Measurements from ENCODE around the gene SUN1.
"Not testable (repeated sequence)": the region's sequence is repeated elsewhere in the genome, so short reads cannot be mapped to it uniquely, and the experiment has no call there.

The SUN1 gene

GRCh38 chr7:918441-919113, 86.3 kb downstream of the SUN1 start:
- DNase-seq (ENCODE audit: low read depth in 2 of 2): no peak

DNA sequence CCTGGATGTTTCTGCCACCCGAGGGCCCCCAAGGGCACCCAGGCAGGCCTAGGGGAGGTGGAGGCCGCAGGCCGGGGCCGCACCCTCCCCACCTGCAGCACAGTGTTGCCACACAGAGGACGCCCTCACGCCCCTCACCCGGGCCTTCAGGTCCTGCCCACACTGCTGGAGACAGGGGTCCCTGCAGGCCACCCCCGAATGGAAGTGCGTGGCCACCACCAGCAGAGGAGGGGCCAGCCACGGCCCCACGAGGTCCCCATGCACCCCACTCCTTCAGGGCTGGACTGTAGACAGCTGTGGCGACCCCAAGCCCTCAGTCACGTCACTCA, 86.8 kb downstream of the SUN1 start:
- no peak for DNase-seq (ENCODE audit: low read depth in 2 of 2)

DNA sequence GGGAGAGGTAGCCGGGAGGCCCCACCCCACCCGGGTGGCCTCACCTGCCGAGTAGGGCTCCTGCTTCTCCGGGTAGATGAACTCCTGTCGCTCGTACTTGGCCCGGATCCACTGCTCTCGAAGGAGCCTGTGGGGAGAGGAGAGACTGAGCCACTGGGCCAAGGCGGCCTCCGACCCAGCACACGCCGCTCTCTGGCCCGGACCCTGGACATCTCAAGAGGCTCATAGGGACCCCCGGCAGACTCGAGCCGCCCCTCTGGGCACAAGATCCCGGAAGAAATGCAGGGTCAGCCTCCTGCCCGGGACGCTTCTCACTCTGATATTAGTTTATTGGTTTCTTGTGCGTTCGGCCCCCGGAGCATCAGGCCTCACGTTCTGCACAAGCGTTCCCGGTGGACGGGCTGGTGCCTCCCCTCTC, 87.7 kb downstream of the SUN1 start:
- DNase-seq (ENCODE audit: low read depth in 2 of 2): no peak

DNA sequence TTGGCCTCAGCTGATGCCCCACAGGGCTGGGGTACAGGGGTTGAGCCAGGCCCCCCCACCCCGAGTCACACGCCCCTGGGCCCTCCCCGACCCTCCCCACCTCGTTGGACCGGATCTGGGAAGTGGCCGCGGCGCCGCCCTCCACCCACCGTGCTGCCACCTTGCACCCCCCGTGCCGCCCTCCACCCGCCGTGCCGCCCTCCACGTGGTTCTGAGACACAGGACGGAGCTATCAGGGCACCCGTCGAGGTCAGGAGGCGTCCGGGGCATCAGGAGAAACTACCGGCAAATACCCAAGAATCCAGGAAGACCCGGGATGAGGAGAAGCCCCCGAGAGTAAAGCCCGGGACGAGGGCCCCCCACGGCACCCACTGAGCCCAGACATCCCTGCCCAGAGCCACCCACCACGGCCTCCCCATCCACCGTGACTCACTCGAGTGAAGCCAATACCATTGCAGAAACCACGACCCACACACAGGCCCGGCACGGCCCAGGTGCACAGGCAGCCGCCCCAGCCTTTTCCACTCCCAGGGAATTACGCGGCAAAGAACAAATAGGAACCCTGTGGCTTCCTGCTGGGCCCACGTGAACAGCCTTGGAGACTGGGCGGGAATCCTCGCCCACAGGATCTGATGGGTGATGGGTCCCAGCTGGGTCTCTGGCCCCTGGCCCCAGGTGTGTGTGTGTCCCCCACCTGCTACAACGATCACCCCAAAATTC, 88.2 kb downstream of the SUN1 start:
- DNase-seq (ENCODE audit: low read depth in 2 of 2): no peak

DNA sequence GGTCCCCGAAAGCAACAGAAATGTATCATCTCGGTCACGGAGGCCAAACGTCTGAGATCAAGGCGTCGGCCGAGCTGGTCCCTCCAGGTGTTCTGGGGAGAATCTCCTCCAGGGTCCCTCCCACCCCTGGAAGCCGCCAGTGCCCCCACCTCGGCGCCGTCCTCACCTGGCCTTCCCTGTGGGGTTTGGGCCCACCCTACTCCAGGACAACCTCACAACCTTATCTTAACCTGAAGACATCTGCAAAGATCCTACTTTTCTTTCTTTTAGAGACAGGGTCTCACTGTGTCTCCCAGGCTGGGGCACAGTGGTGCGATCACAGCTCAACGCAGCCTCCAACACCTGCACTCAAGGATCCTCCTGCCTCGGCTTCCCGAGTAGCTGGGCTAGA, 88.8 kb downstream of the SUN1 start:
- no peak for DNase-seq (ENCODE audit: low read depth in 2 of 2)

GRCh38 chr7:921581-922333, 89.5 kb downstream of the SUN1 start:
- DNase-seq (ENCODE audit: low read depth in 2 of 2): no peak

- peak; percentile 41 to 55 for DNase-seq (ENCODE audit: low read depth in 2 of 2)
Observed at GRCh38 chr7:922334-923107, 90.2 kb downstream of the SUN1 start.

DNA sequence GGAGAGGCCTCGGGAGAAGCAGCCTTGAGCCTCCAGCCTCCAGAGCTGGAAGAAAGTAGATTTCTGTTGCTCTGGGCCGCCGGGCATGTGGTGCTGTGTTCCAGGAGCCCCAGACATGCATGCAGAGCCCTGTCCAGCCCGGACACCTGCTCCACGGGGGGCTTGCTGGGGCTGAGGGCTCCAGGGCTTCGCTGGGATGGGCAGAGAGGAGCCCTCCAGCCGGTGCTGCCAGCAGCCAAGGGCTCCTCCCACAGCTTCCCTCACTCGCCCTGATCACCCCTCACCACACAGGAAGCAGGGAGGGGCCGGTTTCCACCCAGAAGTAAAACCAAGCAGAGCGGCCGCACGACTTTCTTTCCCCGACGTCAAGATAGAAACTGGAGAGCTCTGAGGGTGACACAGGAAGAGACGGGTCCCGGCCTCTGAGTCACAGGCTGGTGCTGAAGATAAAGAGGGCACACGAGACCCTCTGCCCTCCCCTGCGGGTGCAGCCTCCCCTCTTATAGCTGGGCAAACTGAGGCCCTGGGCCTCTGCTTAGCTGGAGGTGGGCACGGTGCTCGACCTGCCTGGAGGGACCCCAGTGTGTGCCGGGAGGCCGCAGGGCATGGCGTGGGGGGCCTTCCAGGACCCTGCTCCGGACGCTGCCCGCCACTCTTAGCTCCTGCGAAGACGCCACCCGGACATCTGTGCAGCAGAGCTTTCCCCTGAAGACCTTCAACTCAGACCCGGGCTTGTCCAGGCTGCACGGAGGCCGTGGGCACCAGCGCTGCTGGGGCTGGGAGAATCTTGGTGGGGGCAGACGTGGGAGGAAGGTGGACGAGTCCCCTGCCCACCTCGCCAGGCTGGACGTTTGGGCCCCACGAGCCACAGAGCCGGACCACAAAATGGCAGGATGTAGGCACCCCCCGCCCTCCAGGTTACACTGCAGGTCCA, 91.1 kb downstream of the SUN1 start:
- peak; percentile 90 to 92 for DNase-seq (ENCODE audit: low read depth in 2 of 2)

GRCh38 chr7:924042-924441, 91.8 kb downstream of the SUN1 start:
- DNase-seq (ENCODE audit: low read depth in 2 of 2): not testable (repeated sequence)

Data from activated CD8-positive, alpha-beta memory T cell treated with anti-CD3 and anti-CD28 coated beads for 4 hours (primary cell).